Lower leg skin (tissue), 4 donors: ENCODE data around the gene PTGDR2. TPM values are rescaled to one million over a fixed set of nuclear protein-coding genes. Genes with fewer than 3 reads are reported as not detected.

Experiments
- DNase-seq, 2 donors: peaks; one replicate each; pipeline ENCODE4 v3.0.0-alpha.2; 2019; ENCODE audit warnings: low spot score in 2 of 2
- H3K4me3 ChIP-seq: fragments of 200-600 bp; sonication (generic); 2 replicates; pipeline ENCODE4 v1.5.1; 2017; ENCODE audit warnings: mild to moderate bottlenecking, low read depth; ENCODE audit not compliant: poor library complexity, severe bottlenecking
- POLR2A ChIP-seq, 2 donors: fragments of 450-650 bp; IDR thresholded peaks; one replicate each; pipeline ENCODE4 v1.6.1; 2016 to 2017; ENCODE audit warnings: antibody characterized with exemption in 2 of 2, mild to moderate bottlenecking in 1 of 2, moderate library complexity in 1 of 2
- WGBS, 2 donors: methylation state at CpG; one replicate each; pipeline ENCODE4 v1.1.5; 2018; 5-methylcytosine and 5-hydroxymethylcytosine counted together
- intact Hi-C: fragments of 100-400 bp; cut with DNase I; formaldehyde crosslinking; loops from one replicate; pipeline ENCODE4 v1.15.0; 2023; ENCODE audit warnings: low total_unique reads
- total RNA-seq, 4 donors: library from RNA; depleted of rRNA; stranded (reverse); fragments of >200 nt; gene quantifications; one replicate each; pipeline ENCODE4 v1.1.0, GENCODE V29; 2016
- TF ChIP-seq, protein P1 (sequence below), 3 donors: fragments of 450-650 bp; IDR thresholded peaks; one replicate each; pipeline ENCODE4 v1.5.1; 2016; ENCODE audit warnings: antibody characterized with exemption in 3 of 3, mild to moderate bottlenecking in 3 of 3, moderate library complexity in 2 of 3

Gene PTGDR2
- total RNA-seq, 4 donors from 2014 or later = 0.13 to 0.64 (median 0.32) TPM

DNA sequence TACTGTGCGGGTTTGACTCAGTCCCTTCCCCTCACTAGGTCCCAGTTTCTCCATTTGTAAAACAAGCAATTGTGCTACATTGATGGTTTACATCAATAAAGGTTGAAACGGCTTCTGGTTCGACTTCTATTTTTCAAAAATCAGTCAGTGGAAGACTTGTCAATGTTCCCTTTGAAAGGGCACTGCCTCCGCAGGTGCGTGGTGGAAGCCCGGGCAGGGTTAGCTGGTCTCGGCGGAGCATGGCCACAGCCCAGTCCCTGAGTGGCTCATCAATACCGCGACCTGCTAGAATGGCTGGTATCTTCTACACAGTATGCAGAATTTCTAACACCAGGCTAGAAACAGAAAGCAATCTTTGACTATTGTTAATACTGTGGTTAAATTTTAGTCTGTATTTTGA, 54.6 kb downstream of the PTGDR2 start:
- DNase-seq = no peak
- H3K4me3 ChIP-seq = no peak overlapping the region
- intact Hi-C loops = no loop called here
- 89 to 92% methylated on average over 10 of the region's 10 CpGs for WGBS, 2 donors
- TF ChIP-seq, protein P1, sequence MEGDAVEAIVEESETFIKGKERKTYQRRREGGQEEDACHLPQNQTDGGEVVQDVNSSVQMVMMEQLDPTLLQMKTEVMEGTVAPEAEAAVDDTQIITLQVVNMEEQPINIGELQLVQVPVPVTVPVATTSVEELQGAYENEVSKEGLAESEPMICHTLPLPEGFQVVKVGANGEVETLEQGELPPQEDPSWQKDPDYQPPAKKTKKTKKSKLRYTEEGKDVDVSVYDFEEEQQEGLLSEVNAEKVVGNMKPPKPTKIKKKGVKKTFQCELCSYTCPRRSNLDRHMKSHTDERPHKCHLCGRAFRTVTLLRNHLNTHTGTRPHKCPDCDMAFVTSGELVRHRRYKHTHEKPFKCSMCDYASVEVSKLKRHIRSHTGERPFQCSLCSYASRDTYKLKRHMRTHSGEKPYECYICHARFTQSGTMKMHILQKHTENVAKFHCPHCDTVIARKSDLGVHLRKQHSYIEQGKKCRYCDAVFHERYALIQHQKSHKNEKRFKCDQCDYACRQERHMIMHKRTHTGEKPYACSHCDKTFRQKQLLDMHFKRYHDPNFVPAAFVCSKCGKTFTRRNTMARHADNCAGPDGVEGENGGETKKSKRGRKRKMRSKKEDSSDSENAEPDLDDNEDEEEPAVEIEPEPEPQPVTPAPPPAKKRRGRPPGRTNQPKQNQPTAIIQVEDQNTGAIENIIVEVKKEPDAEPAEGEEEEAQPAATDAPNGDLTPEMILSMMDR (IDR thresholded peaks at IDR 0.05) = no peak
- TF ChIP-seq POLR2A (IDR thresholded peaks at IDR 0.05) = no peak

Other genes starting within 250 kb of the PTGDR2 start
- not detected for gene MS4A8, start 156.3 kb downstream of the PTGDR2 start, total RNA-seq
- gene MS4A18, start 131.2 kb downstream of the PTGDR2 start, total RNA-seq = not detected
- not detected for gene MS4A15, start 99.1 kb downstream of the PTGDR2 start, total RNA-seq
- not detected for gene MS4A10, start 70.6 kb downstream of the PTGDR2 start, total RNA-seq
- gene CCDC86, start 13.8 kb downstream of the PTGDR2 start, total RNA-seq = 10 to 100 TPM; 19.2 to 43.8 (median 21.8) TPM
- gene ZP1, start 11.6 kb upstream of the PTGDR2 start, total RNA-seq = under 1 TPM in 2 of 4 donors, not detected in 2; 0.25 to 0.26 TPM
- gene PRPF19, start 50.6 kb upstream of the PTGDR2 start, total RNA-seq = 100 to 1,000 TPM in 3 of 4 donors, 10 to 100 TPM in 1; 75.3 to 119 (median 108) TPM
- 100 to 1,000 TPM in 1 of 4 donors, 10 to 100 TPM in 3; 62.1 to 101 (median 81.8) TPM for gene TMEM109, start 58.2 kb upstream of the PTGDR2 start, total RNA-seq
- gene TMEM132A, start 68.5 kb upstream of the PTGDR2 start, total RNA-seq = 10 to 100 TPM in 1 of 4 donors, 1 to 10 TPM in 3; 2.9 to 13.7 (median 5.3) TPM
- gene SLC15A3, start 96.2 kb upstream of the PTGDR2 start, total RNA-seq = 1 to 10 TPM; 4.4 to 7.4 (median 5.4) TPM
- 1 to 10 TPM in 3 of 4 donors, under 1 TPM in 1; 0.42 to 2.7 (median 1.8) TPM for gene CD6, start 115.7 kb upstream of the PTGDR2 start, total RNA-seq
- gene CD5, start 246.5 kb upstream of the PTGDR2 start, total RNA-seq = under 1 TPM; 0.08 to 0.88 (median 0.38) TPM